Gastrocnemius medialis (tissue), 4 donors: ENCODE data around the gene BRCA1. TPM values are rescaled to one million over a fixed set of nuclear protein-coding genes. Genes with fewer than 3 reads are reported as not detected.
"Not testable (repeated sequence)": the region's sequence is repeated elsewhere in the genome, so short reads cannot be mapped to it uniquely, and the experiment has no call there.

Source experiments
- ATAC-seq, 2 donors: fragments of 150-250 bp; one replicate each; pipeline ENCODE4 v1.9.1; 2016
- DNase-seq, 2 donors: peaks; one replicate each; pipeline ENCODE4 v3.0.0-alpha.2; 2019
- H3K27ac ChIP-seq, 4 donors: fragments of 200-600 bp; sonication (generic); 1 replicate in 1 of 4; 2 replicates in 3 of 4; pipeline ENCODE4 v1.5.1; 2016 to 2018; ENCODE audit warnings: mild to moderate bottlenecking in 2 of 4, moderate library complexity in 1 of 4
- H3K27me3 ChIP-seq, 3 donors: fragments of 200-600 bp; sonication (generic) in 2 of 3; 1 replicate in 1 of 3; 2 replicates in 2 of 3; pipeline versions ENCODE4 v1.5.1 to v1.6.0; 2016 to 2019; ENCODE audit warnings: mild to moderate bottlenecking in 1 of 3, moderate library complexity in 1 of 3
- H3K36me3 ChIP-seq, 2 donors: fragments of 200-600 bp; sonication (generic) in 1 of 2; one replicate each; pipeline ENCODE4 v1.5.1; 2017 to 2018
- H3K4me1 ChIP-seq, 2 donors: fragments of 200-600 bp; sonication (generic) in 1 of 2; one replicate each; pipeline ENCODE4 v1.5.1; 2016 to 2017; ENCODE audit warnings: mild to moderate bottlenecking in 2 of 2
- H3K4me3 ChIP-seq, 4 donors: fragments of 200-600 bp; sonication (generic) in 3 of 4; 1 replicate in 1 of 4; 2 replicates in 3 of 4; pipeline ENCODE4 v1.5.1; 2016 to 2019; ENCODE audit warnings: mild to moderate bottlenecking in 2 of 4
- H3K9me3 ChIP-seq, 3 donors: fragments of 200-600 bp; sonication (generic) in 2 of 3; 1 replicate in 1 of 3; 2 replicates in 2 of 3; pipeline ENCODE4 v1.5.1; 2016 to 2019
- POLR2A ChIP-seq, 2 donors: fragments of 450-650 bp; IDR thresholded peaks; one replicate each; pipeline ENCODE4 v1.6.1; 2017; ENCODE audit warnings: antibody characterized with exemption in 2 of 2, mild to moderate bottlenecking in 2 of 2, moderate library complexity in 2 of 2
- in situ Hi-C, 4 donors: fragments of 200-750 bp; cut with MboI; loops; one replicate each; pipeline versions ENCODE4 v1.15.0 to v1.8.0; 2017; ENCODE audit warnings: low sequenced_read_pairs in 4 of 4
- intact Hi-C: fragments of 100-400 bp; cut with DNase I; formaldehyde crosslinking; loops from one replicate; pipeline ENCODE4 v1.15.1; 2023; ENCODE audit warnings: low total_unique reads
- total RNA-seq, 4 donors: library from RNA; depleted of rRNA; stranded (reverse); fragments of >200 nt; gene quantifications; one replicate each; pipeline versions ENCODE4 v1.1.0 to v1.2.3, GENCODE V29; 2016
- TF ChIP-seq, protein P1 (sequence below), 5 experiments: fragments of 450-650 bp in 3 of 5; fragments of 200-600 bp in 2 of 5; sonication (generic) in 2 of 5; IDR thresholded peaks in 4 of 5; conservative IDR thresholded peaks in 1 of 5; 1 replicate in 4 of 5; 2 replicates in 1 of 5; pipeline ENCODE4 v1.5.1; 2016 to 2019; ENCODE audit warnings: antibody characterized with exemption in 5 of 5, mild to moderate bottlenecking in 3 of 5, moderate library complexity in 3 of 5

The BRCA1 gene
- total RNA-seq, 4 donors from 2014 or later: 2.8 to 4.8 (median 4.0) TPM

GRCh38 chr17:43003542-43004172 is 121.5 kb downstream of the BRCA1 start:
- peak in 1 of 2 donors; percentile 71 for DNase-seq
- H3K4me1 ChIP-seq: peaks cover 15 to 22% of the 10 kb centered on the region in 2 donors
- H3K27ac ChIP-seq: peak overlapping the region in 2 of 4 donors; percentile 24 to 40
- TF ChIP-seq, protein P1, sequence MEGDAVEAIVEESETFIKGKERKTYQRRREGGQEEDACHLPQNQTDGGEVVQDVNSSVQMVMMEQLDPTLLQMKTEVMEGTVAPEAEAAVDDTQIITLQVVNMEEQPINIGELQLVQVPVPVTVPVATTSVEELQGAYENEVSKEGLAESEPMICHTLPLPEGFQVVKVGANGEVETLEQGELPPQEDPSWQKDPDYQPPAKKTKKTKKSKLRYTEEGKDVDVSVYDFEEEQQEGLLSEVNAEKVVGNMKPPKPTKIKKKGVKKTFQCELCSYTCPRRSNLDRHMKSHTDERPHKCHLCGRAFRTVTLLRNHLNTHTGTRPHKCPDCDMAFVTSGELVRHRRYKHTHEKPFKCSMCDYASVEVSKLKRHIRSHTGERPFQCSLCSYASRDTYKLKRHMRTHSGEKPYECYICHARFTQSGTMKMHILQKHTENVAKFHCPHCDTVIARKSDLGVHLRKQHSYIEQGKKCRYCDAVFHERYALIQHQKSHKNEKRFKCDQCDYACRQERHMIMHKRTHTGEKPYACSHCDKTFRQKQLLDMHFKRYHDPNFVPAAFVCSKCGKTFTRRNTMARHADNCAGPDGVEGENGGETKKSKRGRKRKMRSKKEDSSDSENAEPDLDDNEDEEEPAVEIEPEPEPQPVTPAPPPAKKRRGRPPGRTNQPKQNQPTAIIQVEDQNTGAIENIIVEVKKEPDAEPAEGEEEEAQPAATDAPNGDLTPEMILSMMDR (IDR thresholded peaks at IDR 0.05 in 4 of 5, conservative IDR thresholded peaks at IDR 0.05 in 1 of 5): no peak
- no peak for TF ChIP-seq POLR2A (IDR thresholded peaks at IDR 0.05)
- peaks cover 2 to 45% of the 10 kb centered on the region in 2 donors for H3K36me3 ChIP-seq
- no peak overlapping the region for H3K4me3 ChIP-seq
- peak; percentile 34 to 57 for ATAC-seq
- H3K9me3 ChIP-seq: no peaks in the 10 kb centered on the region
- intact Hi-C loops: no loop called here
- H3K27me3 ChIP-seq: no peaks in the 10 kb centered on the region
- in situ Hi-C loops: loop anchor here in 1 of 4 donors (25.0 kb wide), 1 partner anchor 309 kb away; no protein-coding TSS in a partner anchor

- peaks cover 2 to 45% of the 10 kb centered on the region in 2 donors for H3K36me3 ChIP-seq
- H3K4me1 ChIP-seq: peaks cover 16 to 18% of the 10 kb centered on the region in 2 donors
- DNase-seq, H3K27me3 ChIP-seq, H3K9me3 ChIP-seq, intact Hi-C loops, ATAC-seq, H3K4me3 ChIP-seq: not testable (repeated sequence)
- in situ Hi-C loops: loop anchor here in 1 of 4 donors (25.0 kb wide), 1 partner anchor 311 kb away; no protein-coding TSS in a partner anchor
- peak overlapping the region in 2 of 4 donors; percentile 20 to 63 for H3K27ac ChIP-seq
Observed at GRCh38 chr17:43000894-43001293, 124.3 kb downstream of the BRCA1 start.

DNA sequence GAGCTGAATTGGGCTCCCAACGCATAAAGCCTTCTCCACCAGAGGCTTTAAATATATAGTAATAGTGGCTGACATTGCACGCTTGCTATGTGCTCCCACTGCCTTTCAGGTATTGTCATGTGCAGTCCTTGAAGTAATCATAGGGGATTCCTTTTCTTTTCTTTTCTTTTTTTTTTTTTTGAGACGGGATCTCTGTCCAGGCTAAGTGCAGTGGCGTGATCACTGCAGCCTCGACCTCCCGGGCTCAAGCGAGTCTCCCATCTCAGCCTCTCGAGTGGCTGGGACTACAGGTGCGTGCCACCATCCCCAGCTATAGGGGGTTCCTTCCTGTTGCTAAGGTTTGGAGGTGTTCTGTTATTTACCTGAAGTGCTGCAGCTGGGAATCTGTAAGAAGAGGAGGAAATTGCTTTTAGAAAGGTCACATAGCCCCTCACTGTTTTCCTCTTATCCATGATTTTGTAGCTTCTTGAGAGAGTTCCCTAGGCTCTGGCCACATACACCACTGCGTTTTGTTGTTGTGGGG is 126.1 kb downstream of the BRCA1 start:
- no peaks in the 10 kb centered on the region for H3K27me3 ChIP-seq
- peak overlapping the region; percentile 84 to 94 (median 91) for H3K27ac ChIP-seq
- intact Hi-C loops (loop anchor here (5.0 to 10.0 kb wide), 3 partner anchors 167 to 316 kb away; partner anchors contain the start of genes NBR1 and PSME3), in situ Hi-C loops (no loop called here)
- peaks cover 16 to 18% of the 10 kb centered on the region in 2 donors for H3K4me1 ChIP-seq
- DNase-seq (no peak), ATAC-seq (no peak)
- H3K36me3 ChIP-seq: peaks cover 2 to 45% of the 10 kb centered on the region in 2 donors
- H3K4me3 ChIP-seq: peak overlapping the region; percentile 84 to 92 (median 88)
- no peaks in the 10 kb centered on the region for H3K9me3 ChIP-seq
- TF ChIP-seq POLR2A (IDR thresholded peaks at IDR 0.05): no peak
- TF ChIP-seq, protein P1 (IDR thresholded peaks at IDR 0.05 in 4 of 5, conservative IDR thresholded peaks at IDR 0.05 in 1 of 5): no peak

DNA sequence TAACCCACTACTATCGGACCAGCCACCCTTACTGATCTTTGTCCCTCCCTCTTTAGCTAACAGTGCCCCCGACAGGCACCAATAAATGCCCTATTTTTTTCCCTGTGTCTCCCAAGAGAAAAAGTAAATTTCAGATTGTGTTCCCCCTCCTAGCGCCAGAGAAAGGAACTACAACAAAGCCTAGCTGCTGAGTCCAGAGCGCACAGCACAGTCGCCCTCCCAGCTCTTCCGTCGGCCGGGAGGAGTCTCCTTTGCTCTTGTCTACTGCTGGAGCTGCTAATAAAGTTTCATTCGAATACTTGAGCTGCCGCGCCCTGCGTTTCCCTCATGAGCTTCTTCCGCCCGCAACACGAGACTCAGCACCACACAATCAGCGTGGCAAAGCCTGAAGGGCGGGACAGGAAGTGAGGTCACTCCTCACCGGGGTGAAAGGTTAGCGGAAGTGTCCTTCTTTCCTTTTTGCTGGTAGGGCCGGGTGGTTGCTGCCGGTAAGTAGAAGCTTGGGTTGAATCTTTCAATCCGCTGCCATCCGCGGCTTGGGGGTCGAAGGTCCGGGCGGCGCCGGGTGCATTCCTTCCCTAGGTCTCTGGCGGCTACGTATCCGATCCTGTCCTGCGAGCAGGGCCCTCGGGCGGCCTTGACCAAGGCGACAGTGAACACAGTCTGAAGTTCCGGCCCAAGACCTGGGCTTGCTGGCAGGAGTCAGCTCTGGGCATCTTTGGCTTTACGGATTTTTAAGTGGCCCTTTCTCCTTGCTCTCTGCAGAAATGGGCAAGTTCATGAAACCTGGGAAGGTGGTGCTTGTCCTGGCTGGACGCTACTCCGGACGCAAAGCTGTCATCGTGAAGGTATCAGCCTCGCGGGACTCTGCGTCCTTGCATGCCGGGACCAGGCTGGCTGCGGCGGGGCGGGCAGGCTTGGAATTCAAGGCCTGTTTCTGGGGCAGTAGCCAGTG is 126.9 kb downstream of the BRCA1 start, which contains the start of gene RPL27:
RPL27 (plus strand) TSS at position 436 of the 955 bp plus-strand sequence; CDS start at position 768, 332 bp downstream.
- H3K4me3 ChIP-seq: peak within 1 kb of the TSS; percentile 84 to 92 (median 88)
- no peaks in the 10 kb centered on the region for H3K27me3 ChIP-seq
- in situ Hi-C loops (no loop called here), intact Hi-C loops (loop anchor here (1.0 to 10.0 kb wide), 5 partner anchors 18 to 317 kb away; partner anchors contain the start of genes NBR1, PSME3, PTGES3L and RUNDC1)
- no peaks in the 10 kb centered on the region for H3K9me3 ChIP-seq
- H3K4me1 ChIP-seq: peaks cover 16 to 18% of the 10 kb centered on the region in 2 donors
- peak; percentile 90 to 91 for TF ChIP-seq POLR2A (IDR thresholded peaks at IDR 0.05)
- TF ChIP-seq, protein P1 (IDR thresholded peaks at IDR 0.05 in 4 of 5, conservative IDR thresholded peaks at IDR 0.05 in 1 of 5): peak; percentile 91 to 97 (median 93)
- peaks cover 2 to 44% of the 10 kb centered on the region in 2 donors for H3K36me3 ChIP-seq
- peak; percentile 99 for ATAC-seq
- DNase-seq: peak; percentile 98 to 99
- peak within 1 kb of the TSS; percentile 84 to 94 (median 91) for H3K27ac ChIP-seq
